Activated CD4-positive, alpha-beta T cell treated with anti-CD3 and anti-CD28 coated beads, Interleukin-2, amount 50 U/mL, for 48 hours (primary cell): ENCODE data around the gene DACT3.

Source experiments
- DNase-seq, 2 experiments: peaks; one replicate each; pipeline ENCODE4 v3.0.0-alpha.2; 2020

The DACT3 gene

DNA sequence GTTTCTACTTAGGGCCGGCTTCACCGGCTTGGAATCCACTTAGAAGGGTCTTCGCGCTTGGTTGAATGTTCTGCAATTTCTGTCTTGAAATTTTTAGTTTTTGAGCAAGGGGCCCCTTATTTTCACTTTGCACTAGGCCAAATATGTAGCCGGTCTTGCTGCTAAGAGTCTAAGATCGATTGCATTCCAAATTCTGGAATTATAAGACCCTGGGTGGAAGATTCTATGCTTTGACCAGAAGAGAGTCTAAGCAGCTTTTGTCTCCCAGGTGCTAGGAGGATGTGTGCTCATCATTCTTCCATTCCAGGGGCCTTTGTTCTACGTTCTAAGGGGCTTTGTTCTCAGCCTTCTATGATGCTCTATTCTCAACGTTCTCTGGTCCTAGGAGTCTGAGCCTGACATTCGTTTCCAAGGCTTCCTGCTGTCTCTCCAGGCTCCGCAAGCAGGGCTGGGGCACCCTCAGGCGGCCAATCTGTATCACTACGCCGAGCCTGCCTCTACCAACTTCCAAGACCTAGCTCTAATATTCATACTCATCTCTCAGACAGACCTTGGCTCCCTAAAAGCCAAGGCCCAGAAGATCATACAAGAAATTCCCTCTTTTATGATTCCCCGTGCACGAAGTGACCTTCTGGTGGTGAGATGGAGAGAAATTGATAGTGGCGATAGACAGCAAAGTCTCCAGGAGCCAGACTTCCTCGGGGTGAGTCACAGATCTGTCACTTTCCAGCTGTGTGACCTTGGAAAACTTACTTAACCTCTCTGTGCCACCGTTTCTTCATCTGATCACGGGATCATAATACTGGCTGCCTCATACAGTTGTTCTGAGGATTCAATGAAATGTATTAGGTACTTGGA lies 982 bp upstream of the DACT3 start:
- DNase-seq, result peak; percentile 79 to 83

DNA sequence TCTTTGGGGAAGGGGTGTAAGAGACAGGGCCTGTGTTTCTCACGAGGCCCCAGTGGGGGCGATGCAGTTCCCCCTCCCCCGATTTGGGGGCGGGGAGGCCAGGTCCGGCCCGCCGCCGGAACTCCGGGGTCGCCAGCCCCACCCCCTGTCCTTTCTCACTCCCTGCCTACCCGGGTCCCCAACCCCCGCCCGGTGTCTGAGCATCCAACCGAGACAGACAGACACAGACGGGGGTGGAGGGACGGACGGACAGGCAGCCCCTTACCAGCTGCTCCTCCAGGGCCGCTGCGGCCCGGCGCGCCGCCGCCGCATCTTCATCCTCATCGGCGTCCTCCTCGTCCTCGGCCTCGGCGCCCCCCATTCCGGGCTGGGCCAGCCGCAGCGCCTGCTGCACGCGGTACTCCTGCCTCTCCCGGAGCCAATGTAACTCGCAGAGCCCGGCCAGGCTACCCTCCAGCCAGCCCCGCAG lies 397 bp downstream of the DACT3 start:
- peak in 1 of 2 experiments; percentile 27 for DNase-seq

- peak; percentile 9 to 20 for DNase-seq
These were observed 919 bp downstream of the DACT3 start for GRCh38 chr19:46660008-46660517.

- DNase-seq, result peak; percentile 13 to 17
These were observed 1.6 kb downstream of the DACT3 start for GRCh38 chr19:46659151-46660007.

DNA sequence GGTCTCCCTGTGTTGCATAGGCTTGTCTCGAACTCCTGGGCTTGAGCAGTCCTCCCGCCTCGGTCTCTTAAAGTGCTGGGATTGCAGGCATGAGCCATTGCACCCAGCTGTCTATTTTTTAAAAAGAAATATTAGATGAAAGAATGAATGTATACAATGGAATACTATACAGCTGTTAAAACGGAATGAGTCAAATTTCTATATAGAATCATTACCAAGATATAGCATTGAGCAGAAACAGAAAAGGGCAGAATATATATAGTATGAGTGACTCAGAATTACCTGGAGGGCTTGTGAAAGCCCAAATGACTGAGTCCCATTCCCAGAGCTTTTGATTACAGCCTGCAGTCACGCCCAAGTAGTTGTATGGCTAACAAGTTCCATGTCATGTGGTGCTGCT lies 4.4 kb downstream of the DACT3 start:
- DNase-seq, result no peak

GRCh38 chr19:46654621-46655152 lies 6.3 kb downstream of the DACT3 start:
- DNase-seq, result no peak

GRCh38 chr19:46650445-46650844 lies 10.5 kb downstream of the DACT3 start:
- no peak for DNase-seq

DNA sequence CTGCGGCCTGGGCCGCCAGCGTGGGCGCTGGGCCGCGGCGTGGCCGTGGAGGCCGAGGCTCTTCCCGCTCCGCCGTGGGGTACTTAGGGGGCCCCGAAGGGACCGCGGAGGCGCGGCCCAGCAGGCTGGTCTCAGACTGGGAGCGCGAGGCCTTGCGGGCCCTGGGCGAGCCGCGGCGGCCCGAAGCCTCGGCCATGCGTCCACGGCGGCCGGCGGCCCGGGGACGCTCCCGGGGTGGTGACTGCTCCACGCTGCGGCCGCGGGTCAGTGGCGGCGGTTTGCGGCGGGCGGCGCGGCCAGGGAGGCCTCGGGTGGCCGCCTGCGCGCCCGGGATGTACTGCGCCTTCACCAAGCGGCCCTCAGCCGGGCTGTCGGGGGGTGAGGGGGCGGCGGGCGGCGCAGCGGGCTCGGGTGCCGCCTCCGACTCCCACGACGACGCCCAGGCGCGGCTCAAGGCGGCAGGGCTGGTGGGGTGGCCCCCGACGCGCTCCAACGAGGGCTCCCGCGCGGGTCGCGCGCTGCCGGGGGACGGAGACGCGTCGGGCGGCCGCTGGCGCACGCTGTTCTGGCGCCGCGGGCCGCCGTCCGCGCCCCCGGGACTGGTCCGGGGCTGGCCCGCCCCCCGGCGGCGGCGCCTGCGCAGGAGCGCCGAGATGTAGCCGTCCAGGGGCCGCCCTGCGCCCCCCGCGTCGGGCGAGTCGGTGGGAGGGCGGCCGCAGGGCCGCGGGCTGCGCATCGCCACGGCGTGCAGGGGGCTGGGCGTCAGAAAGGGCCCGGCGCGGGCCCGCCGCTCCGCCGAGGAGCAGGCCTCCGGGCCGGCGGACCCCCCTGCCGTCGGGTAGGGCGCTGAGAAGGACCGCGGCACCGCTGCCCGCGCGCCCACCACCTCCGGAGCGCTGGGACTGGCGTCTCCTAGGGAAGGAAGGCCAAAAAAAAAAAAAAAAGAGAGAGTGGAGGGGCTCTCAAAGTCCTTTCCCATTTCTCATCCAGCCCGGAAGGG lies 11.7 kb downstream of the DACT3 start:
- DNase-seq, result no peak

GRCh38 chr19:46648060-46648960 lies 12.7 kb downstream of the DACT3 start:
- DNase-seq, result no peak

DNA sequence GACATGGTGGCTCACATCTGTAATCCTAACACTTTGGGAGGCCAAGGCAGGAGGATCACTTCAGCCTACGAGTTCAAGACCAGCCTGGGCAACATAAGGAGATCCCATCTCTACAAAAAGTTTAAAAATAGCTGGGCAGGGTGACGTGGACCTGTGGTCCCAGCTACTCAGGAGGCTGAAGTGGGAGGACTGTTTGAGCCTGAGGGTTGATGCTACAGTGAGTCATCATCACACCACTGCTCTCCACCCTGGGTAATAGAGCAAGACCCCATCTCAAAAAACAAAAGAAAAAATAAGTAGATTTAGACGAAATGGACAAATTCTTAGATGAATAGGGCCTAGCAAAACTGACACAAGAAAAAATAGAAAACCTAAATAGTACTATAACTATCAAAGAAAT lies 14.6 kb downstream of the DACT3 start:
- DNase-seq, result no peak

- DNase-seq, result no peak
These were observed 16.3 kb downstream of the DACT3 start for GRCh38 chr19:46644720-46645119.

DNA sequence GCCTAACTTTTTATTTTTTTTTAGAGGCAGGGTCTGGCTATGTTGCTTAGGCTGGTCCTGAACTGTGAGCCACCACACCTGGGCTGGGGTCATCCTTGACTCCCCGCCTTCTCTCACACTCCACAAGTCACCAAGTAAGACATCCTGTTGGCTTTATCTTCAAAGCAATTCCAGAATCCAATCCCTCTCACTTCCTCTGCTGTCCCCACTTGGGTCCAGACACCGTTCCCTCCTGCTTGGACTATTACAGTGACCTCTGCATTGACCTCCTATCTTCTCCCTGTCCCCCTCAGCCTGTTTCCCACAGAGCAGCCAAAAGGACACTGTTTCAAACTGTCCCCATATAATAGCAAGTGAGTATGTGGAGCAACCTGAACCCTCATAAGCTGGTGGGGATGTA lies 20.3 kb downstream of the DACT3 start:
- no peak for DNase-seq

DNA sequence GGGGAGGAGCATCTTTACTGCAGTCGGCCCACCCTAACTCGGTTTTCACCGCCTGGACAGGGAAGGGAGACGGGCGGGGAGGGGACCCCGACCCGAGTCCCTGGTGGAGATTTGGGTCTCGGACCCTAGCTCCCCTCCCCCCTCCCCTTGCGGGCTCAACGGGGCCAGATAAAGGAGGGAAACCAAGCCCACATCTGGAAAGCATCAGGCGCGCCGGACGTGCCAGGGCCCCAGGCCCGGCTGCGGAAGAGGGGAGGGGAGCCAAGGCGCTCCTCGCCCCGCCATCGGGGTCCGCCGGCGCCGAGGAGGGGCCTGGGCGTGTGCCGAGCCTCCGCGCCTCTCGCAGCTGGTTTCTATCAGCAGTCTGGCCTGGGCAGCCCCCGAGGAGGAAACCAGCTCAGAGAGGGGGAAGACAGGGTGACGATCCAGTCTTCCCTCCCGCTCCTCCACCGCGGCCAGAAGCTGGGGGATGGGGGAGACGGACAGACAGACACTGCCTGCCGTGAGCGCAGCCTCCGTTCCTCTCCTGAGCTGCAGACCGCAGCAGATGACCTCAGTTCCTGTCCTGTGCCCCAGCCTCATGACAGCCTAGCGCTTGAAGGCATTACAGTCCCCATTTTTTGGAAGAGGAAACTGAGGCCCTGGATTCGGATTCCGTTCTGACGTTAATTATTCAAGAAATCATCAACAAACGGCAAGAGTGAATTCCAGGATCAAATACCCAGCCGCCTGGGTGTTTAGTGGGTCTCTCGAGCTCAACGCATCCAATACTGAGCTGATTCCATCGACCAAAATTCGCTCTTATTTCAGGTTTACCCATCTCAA lies 21.4 kb downstream of the DACT3 start:
- peak; percentile 50 to 64 for DNase-seq

DNA sequence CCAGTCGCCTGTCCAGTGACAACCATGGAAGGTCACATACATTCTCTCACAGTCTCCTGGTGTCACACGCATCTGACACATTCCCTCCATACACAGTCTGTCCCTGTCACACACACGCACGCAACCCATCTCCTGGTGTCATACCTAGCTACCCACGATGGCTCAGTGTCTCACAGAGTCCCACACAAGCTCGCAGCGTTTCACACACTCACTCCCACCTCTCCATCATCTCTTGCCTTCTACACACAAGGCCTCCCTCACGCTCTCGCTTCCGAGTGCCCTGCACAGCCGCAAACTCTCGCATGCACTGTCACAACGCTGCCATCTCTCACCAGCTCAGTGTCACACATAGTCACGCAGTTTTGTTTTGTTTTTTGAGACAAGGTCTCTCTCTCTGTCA lies 23.8 kb downstream of the DACT3 start:
- DNase-seq, result no peak

GRCh38 chr19:46635920-46636761 lies 24.8 kb downstream of the DACT3 start, which contains the start of gene GNG8:
GNG8 (minus strand) TSS chr19:46636202; CDS start chr19:46634682, 1,520 bp downstream.
- peak in 1 of 2 experiments; percentile 45 for DNase-seq

GRCh38 chr19:46634656-46635218 lies 26.2 kb downstream of the DACT3 start:
- no peak for DNase-seq

GRCh38 chr19:46634045-46634655 lies 26.8 kb downstream of the DACT3 start:
- peak; percentile 99 for DNase-seq

DNA sequence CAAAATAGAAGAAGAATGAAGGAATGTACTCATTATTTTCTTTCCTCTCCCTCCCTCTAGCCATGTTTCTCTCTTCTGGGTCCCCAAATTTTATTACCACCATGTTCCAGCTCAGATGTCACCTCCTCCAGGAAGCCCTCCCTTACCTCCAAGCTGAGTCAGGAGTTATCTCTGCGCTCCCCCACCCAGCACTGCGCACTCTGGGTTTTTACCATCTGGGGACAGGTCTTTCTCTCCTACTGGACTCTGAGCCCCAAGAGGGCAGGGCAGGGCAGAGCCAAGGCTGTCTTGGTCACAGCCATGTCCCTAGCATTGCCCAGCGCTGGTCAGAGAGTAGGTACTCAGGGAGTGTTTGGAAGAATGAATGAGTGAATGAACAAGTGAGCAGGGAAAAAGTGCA lies 27.9 kb downstream of the DACT3 start:
- DNase-seq, result no peak
